Peyer's patch (tissue), 4 donors: ENCODE measurements around the gene MAN1C1. TPM values are rescaled to one million over a fixed set of nuclear protein-coding genes. Genes with fewer than 3 reads are reported as not detected.

Experiments
- DNase-seq, 3 donors: peaks; one replicate each; pipeline ENCODE4 v3.0.0-alpha.2; 2017 to 2019
- H3K27ac ChIP-seq, 4 donors: fragments of 200-600 bp; sonication (generic); one replicate each; pipeline ENCODE4 v1.5.1; 2016 to 2019
- H3K27me3 ChIP-seq, 2 donors: fragments of 200-600 bp; sonication (generic); one replicate each; pipeline ENCODE4 v1.5.1; 2019
- H3K36me3 ChIP-seq, 3 donors: fragments of 200-600 bp; sonication (generic); one replicate each; pipeline ENCODE4 v1.5.1; 2016 to 2019
- H3K4me1 ChIP-seq, 4 donors: fragments of 200-600 bp; sonication (generic); one replicate each; pipeline ENCODE4 v1.5.1; 2016 to 2019
- H3K4me3 ChIP-seq, 4 donors: fragments of 200-600 bp; sonication (generic); 1 replicate in 3 of 4; 2 replicates in 1 of 4; pipeline ENCODE4 v1.5.1; 2016 to 2019; ENCODE audit warnings: mild to moderate bottlenecking in 1 of 4
- H3K9me3 ChIP-seq, 4 donors: fragments of 200-600 bp; sonication (generic); one replicate each; pipeline ENCODE4 v1.5.1; 2016 to 2019; ENCODE audit warnings: mild to moderate bottlenecking in 1 of 4
- POLR2A ChIP-seq, 2 donors: fragments of 450-650 bp; IDR thresholded peaks; one replicate each; pipeline ENCODE4 v1.5.1; 2017; ENCODE audit warnings: antibody characterized with exemption in 2 of 2, mild to moderate bottlenecking in 2 of 2, moderate library complexity in 2 of 2
- total RNA-seq, 4 donors: library from RNA; depleted of rRNA; stranded (reverse); fragments of >200 nt; gene quantifications; one replicate each; pipeline ENCODE4 v1.1.0, GENCODE V29; 2016
- TF ChIP-seq, protein P1 (sequence below), 6 experiments: fragments of 450-650 bp in 4 of 6; fragments of 200-600 bp in 2 of 6; sonication (generic) in 1 of 6; IDR thresholded peaks; one replicate each; pipeline ENCODE4 v1.5.1; 2017 to 2019; ENCODE audit warnings: antibody characterized with exemption in 6 of 6, mild to moderate bottlenecking in 3 of 6, moderate library complexity in 1 of 6

MAN1C1 gene
- total RNA-seq, 4 donors from 2014 or later = 2.3 to 10.7 (median 6.7) TPM

DNA sequence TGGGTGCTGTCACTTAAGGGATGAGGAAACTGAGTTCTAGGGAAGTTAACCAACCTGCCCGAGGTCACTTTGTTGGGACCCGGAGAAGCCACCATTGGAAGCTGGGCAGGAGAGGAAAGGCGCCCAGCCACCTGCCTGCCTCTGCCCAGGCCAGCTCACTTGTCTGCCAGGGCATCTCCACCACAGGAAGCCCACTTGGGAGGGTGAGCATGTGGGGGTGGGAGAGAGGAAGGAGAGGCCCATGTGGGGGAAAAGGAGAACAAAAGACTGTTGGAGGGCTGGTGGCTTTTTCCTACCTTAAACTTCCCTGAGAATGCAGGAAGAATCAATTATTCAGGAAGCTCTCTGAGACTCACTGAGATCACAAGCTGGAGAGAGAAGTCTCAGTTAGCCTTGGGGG, 139.6 kb downstream of the MAN1C1 start:
- TF ChIP-seq, protein P1, sequence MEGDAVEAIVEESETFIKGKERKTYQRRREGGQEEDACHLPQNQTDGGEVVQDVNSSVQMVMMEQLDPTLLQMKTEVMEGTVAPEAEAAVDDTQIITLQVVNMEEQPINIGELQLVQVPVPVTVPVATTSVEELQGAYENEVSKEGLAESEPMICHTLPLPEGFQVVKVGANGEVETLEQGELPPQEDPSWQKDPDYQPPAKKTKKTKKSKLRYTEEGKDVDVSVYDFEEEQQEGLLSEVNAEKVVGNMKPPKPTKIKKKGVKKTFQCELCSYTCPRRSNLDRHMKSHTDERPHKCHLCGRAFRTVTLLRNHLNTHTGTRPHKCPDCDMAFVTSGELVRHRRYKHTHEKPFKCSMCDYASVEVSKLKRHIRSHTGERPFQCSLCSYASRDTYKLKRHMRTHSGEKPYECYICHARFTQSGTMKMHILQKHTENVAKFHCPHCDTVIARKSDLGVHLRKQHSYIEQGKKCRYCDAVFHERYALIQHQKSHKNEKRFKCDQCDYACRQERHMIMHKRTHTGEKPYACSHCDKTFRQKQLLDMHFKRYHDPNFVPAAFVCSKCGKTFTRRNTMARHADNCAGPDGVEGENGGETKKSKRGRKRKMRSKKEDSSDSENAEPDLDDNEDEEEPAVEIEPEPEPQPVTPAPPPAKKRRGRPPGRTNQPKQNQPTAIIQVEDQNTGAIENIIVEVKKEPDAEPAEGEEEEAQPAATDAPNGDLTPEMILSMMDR (IDR thresholded peaks at IDR 0.05) = no peak
- TF ChIP-seq POLR2A (IDR thresholded peaks at IDR 0.05) = no peak
- DNase-seq = no peak
- peaks cover 0 to 8% (median 0%) of the 10 kb centered on the region in 3 donors for H3K36me3 ChIP-seq
- no peaks in the 10 kb centered on the region for H3K27me3 ChIP-seq
- H3K4me3 ChIP-seq = no peak overlapping the region
- no peak overlapping the region for H3K27ac ChIP-seq
- no peaks in the 10 kb centered on the region for H3K9me3 ChIP-seq
- H3K4me1 ChIP-seq = no peaks in the 10 kb centered on the region

DNA sequence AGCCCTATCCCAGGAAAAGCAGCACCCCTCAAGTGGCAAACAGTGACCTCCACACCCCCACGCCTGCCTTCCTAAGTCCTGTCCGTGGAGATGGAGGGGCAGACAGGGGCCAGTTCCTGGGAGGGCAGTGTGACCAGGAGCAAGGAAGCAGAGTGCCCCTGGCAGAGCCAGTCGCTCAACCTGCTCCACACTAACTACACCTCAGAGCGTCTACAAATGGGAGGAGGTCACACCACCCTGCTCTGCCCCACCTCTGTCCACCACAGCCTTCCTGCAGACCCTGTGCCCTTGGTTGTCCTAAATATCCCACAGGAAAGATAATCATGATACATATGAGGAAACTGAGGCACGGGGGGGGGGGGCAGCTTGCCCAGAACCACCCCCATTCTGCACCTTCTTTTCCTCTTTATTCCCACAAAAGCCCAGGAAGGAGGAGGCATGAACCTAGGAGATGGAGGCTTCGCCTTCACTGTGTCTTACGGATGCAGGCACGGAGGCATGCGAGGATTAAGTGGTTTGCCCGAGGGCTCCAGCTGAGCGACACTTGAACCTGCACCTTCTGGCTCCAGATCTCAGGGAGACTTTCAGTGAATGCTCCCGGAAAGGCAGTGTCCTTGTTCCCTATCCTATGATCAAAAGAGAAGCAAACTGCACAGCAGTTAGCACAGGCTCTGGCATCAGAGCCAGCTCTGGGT, 140.7 kb downstream of the MAN1C1 start:
- Histone ChIP-seq H3K27me3 (no peaks in the 10 kb centered on the region), H3K4me1 (no peaks in the 10 kb centered on the region), H3K27ac (no peak overlapping the region), H3K9me3 (no peaks in the 10 kb centered on the region), H3K4me3 (no peak overlapping the region), H3K36me3 (peaks cover 0 to 8% (median 0%) of the 10 kb centered on the region in 3 donors)
- TF ChIP-seq, protein P1 (IDR thresholded peaks at IDR 0.05) = no peak
- DNase-seq = no peak

DNA sequence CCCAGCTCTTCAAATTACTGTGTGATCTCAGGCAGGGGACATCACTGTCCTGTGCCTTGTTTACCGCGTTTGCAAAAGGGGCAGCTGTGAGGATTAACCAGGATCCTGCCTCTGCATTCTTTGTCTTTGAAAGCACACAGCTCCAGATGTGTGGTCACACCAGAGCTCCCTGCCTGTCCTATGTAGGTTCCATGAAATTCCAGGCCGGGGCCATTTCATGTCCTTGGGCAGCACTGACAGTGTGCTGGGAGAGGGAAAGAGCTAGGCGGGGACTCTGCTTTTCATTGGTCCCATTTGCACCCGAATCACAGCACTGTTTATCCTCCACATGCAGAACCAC, 141.2 kb downstream of the MAN1C1 start:
- H3K4me1 ChIP-seq = no peaks in the 10 kb centered on the region
- no peaks in the 10 kb centered on the region for H3K9me3 ChIP-seq
- no peaks in the 10 kb centered on the region for H3K27me3 ChIP-seq
- peaks cover 0 to 8% (median 0%) of the 10 kb centered on the region in 3 donors for H3K36me3 ChIP-seq
- no peak overlapping the region for H3K27ac ChIP-seq
- no peak overlapping the region for H3K4me3 ChIP-seq
- no peak for DNase-seq
- TF ChIP-seq POLR2A (IDR thresholded peaks at IDR 0.05) = no peak
- TF ChIP-seq, protein P1 (IDR thresholded peaks at IDR 0.05) = no peak

DNA sequence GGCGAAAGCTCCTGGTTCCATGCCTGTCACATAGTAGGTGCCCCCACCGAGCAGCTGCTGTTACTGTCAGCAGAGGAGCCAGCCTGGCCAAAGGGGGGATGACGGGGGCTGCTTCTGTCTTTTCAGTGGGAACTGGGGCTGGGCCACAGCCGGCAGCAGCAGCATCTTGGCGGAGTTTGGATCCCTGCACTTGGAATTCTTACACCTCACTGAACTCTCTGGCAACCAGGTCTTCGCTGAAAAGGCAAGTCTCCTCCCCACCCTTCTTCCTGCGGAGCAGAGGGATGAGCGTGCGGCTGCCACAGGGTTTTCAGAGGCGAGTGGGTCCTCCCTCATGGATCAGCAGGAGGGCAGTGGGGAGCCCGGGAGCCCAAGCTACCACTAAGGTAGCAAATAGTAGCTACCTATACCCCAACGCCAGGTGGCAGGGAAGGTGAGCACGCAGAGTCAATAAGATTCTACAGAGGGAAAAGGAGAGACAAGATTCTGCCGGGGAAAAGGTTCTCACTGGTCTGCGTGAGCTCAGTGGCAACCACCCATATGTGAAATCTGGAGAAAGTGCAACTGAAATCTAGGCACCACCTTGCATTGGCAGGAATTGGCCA, 142.0 kb downstream of the MAN1C1 start:
- Histone ChIP-seq H3K27me3 (no peaks in the 10 kb centered on the region), H3K36me3 (peaks cover 0 to 4% (median 0%) of the 10 kb centered on the region in 3 donors), H3K27ac (no peak overlapping the region), H3K4me1 (no peaks in the 10 kb centered on the region), H3K9me3 (no peaks in the 10 kb centered on the region), H3K4me3 (no peak overlapping the region)
- DNase-seq = no peak
- TF ChIP-seq, protein P1 (IDR thresholded peaks at IDR 0.05) = peak in 3 of 6 experiments; percentile 10 to 21 (median 15)
- no peak for TF ChIP-seq POLR2A (IDR thresholded peaks at IDR 0.05)

DNA sequence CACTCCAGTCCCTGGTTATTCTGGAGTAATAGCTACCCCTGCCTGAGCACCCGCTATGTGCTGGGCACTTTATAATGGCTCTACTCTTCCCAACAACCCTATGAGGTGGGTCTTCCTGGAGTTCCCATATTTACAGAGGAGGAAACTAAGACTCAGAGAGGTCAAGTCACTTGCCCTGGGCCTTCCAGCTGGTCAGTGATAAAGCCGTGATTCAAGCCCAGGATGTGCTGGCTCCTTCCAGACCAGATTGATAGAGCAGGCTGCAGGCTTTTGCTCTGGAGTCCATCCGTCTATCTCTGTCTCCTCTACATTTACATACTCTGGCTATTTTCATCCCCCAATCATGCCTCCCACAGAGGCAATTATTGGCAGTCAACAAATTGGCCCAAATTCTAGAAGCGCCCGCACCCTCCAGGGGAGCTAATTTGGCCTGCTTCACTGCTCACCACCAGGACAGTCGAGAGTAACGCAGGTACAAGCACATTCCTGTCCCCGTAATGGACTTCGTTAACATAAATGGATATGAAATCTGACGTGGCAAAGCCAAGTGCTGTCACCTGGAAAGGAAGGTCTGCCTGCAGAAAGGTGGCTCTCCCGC, 143.6 kb downstream of the MAN1C1 start:
- Histone ChIP-seq H3K27ac (no peak overlapping the region), H3K4me1 (no peaks in the 10 kb centered on the region), H3K9me3 (no peaks in the 10 kb centered on the region), H3K4me3 (no peak overlapping the region), H3K27me3 (no peaks in the 10 kb centered on the region), H3K36me3 (no peaks in the 10 kb centered on the region)
- no peak for TF ChIP-seq POLR2A (IDR thresholded peaks at IDR 0.05)
- TF ChIP-seq, protein P1 (IDR thresholded peaks at IDR 0.05) = no peak
- no peak for DNase-seq
